Upper lobe of left lung (tissue), 4 donors: ENCODE results near the gene RAP1GAP.

Source experiments
- EP300 ChIP-seq, 4 donors: sonication (generic); formaldehyde crosslinking; IDR thresholded peaks; one replicate each; pipeline ENCODE4 v1.5.1; 2017; ENCODE audit warnings: antibody characterized with exemption in 4 of 4, control low read depth in 2 of 4
- POLR2A ChIP-seq, 4 donors: fragments of 450-650 bp; IDR thresholded peaks; one replicate each; pipeline ENCODE4 v1.5.1; 2016 to 2017; ENCODE audit warnings: antibody characterized with exemption in 4 of 4, mild to moderate bottlenecking in 2 of 4

GRCh38 chr1:21579791-21580190 lies 89.4 kb downstream of the RAP1GAP start:
- TF ChIP-seq POLR2A (IDR thresholded peaks at IDR 0.05) = no peak
- TF ChIP-seq EP300 (IDR thresholded peaks at IDR 0.05) = no peak
